Measurements from ENCODE around the gene SERTAD2.

DNA sequence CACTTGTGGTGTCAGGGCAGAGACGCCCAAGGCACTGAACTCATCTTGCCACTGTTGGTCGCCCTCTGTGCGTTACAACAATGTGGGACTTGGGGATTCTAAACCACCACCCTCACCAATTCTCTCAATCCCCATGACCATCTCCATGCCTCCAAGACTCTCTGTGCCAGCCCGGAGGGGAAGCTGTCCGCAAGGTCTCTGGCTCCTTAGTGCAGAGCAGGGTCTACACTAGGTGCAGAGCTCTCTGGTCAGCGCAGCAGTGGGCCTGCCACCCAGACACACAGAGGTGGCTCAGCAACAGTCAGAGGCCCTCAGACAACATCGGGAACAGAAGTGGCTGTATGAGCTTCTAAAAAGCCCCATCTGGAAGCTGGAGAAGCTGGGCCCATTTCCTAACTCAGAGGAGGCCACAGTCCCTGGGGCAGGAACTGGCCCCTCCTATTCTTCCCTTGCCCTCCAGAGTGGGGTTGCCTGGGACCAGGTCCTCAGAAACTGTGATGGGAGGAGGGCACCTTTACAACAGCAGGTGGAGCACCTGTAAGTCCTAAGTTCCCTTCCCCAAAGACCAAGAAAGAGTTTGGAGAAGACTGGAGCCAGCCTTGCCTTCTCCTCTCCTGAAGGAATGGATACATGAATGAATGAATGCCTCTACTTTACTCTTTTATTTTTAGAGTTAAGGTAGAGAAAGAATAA, 37.7 kb downstream of the SERTAD2 start:
- TF ChIP-seq, protein P1, sequence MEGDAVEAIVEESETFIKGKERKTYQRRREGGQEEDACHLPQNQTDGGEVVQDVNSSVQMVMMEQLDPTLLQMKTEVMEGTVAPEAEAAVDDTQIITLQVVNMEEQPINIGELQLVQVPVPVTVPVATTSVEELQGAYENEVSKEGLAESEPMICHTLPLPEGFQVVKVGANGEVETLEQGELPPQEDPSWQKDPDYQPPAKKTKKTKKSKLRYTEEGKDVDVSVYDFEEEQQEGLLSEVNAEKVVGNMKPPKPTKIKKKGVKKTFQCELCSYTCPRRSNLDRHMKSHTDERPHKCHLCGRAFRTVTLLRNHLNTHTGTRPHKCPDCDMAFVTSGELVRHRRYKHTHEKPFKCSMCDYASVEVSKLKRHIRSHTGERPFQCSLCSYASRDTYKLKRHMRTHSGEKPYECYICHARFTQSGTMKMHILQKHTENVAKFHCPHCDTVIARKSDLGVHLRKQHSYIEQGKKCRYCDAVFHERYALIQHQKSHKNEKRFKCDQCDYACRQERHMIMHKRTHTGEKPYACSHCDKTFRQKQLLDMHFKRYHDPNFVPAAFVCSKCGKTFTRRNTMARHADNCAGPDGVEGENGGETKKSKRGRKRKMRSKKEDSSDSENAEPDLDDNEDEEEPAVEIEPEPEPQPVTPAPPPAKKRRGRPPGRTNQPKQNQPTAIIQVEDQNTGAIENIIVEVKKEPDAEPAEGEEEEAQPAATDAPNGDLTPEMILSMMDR (IDR thresholded peaks at IDR 0.05): no peak
- TF ChIP-seq POLR2A (IDR thresholded peaks at IDR 0.05): no peak
